Activated T-cell treated with anti-CD3 and anti-CD28 coated beads, Interleukin-2, amount 50 U/mL, for 1 hour (primary cell): ENCODE data around the gene TLCD3B.
A peak's percentile ranks its signal among the peaks of the same experiment; 100 is the strongest.

Experiments used
- DNase-seq: peaks from one replicate; pipeline ENCODE4 v3.0.0-alpha.2; 2020

The TLCD3B gene, protein sequence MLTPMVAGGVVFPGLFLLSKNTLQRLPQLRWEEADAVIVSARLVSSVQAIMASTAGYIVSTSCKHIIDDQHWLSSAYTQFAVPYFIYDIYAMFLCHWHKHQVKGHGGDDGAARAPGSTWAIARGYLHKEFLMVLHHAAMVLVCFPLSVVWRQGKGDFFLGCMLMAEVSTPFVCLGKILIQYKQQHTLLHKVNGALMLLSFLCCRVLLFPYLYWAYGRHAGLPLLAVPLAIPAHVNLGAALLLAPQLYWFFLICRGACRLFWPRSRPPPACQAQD

DNA sequence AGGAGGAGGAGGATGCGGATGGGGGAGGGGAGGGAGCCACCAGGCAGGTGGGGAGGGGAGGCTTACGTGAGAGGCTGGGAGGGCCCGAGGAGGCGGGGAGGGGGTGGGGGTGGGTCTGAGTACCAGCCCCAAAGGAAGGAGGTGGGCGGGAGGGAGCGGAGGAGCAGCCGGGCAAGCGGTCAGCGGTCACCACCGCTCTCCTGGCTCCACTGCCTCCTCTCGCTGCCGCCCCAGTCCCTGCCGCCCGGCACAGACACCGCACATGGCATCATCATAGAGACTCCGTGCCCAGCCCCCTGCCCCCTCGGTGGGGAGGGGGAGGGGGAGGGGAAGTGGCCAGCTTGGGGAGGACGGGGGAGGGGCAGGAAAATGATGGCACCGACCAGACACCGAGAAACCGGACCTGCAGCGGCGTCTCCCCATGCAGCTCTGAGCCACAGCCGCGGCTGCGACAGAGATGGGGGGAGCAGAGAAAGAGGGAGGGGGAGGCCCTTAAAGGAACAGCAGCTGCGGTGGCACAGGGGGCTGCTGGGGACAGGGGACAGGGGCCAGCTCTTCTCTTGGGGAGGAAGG, at the start of gene TLCD3B:
Gene TLCD3B (minus strand): TSS at position 431 of the 573 bp plus-strand sequence. CDS start 744 bp downstream, outside the sequence.
- no peak for DNase-seq

DNA sequence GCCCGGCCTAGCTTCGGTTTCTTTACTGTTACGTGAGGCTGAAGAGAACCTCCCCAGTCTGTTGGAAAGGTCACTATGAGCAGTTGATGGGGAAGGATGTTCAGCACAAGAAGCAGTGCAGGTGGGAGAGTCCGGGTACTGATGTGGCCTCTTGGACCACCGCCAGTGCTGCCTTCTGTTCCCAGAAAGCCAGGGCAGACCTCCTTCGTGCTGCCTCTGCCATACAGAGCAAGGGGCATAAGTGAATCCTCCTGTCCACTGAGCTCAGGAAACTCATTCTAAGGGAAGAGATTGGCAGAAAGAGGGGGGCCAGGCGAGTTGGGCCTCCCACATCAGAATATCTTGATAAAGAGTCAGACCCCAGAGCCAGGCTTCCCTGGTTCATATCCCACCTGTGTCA, 48.4 kb upstream of the TLCD3B start:
- DNase-seq, result no peak

DNA sequence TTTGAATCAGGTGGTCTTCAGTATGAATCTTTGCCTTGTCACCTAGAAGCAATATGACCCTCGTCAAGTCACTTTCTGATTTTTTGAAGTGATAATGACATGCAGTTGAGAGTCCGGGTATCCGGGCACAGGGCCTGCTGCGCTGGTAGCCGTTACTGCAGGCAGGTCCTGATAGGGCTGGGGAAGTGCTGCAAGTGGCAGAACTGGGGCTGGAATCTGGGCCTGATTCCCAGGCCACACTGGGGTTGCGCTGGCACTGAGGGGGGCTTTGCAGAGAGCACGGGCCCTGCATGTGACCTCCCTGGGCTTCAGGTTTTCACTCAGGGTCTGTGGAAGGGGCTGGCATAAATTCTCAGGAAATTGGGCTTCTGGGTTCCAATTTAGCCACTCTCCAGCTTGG, 47.7 kb upstream of the TLCD3B start:
- DNase-seq, result no peak

DNA sequence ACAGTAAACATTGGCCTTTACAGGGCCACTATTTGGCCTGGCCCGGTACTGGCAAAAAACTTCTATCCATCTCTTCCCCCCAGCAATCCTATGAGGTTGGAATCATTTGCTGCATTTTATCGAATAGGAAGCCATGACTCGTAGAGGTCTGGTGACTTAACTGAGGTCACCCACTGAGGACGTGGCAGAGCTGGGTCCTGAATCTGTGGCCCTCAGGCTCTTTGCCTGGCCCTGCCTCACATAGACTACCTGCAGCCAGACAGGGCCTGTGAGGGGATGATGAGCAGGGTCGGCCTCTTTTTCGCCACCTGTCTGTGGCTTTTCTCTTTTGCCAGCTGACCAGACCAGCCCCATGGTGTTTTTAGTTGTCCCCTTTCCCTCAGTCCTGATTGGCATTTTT, 46.6 kb upstream of the TLCD3B start:
- no peak for DNase-seq

DNA sequence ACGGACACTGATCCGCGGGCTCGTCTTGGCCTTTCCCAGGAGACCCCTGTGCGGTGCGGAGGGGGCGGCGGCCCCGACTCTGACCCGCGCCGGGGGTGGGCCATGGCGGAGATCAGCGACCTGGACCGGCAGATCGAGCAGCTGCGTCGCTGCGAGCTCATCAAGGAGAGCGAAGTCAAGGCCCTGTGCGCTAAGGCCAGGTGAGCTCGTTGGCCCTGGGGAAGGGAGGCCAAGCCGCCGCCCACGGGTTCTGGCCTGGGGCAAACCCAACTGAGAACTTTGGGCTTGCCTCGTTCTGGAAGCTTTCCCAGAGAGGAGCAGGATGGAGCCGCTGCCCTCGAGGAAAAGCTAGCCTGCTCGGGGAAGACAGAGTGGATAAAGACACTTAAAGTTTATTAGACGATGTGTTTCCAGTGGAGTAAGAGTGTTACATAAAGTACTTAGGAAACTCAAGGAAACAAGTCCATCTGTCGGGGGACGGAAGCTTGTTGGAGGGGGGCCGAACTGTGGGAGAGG, 45.3 kb upstream of the TLCD3B start:
- no peak for DNase-seq

DNA sequence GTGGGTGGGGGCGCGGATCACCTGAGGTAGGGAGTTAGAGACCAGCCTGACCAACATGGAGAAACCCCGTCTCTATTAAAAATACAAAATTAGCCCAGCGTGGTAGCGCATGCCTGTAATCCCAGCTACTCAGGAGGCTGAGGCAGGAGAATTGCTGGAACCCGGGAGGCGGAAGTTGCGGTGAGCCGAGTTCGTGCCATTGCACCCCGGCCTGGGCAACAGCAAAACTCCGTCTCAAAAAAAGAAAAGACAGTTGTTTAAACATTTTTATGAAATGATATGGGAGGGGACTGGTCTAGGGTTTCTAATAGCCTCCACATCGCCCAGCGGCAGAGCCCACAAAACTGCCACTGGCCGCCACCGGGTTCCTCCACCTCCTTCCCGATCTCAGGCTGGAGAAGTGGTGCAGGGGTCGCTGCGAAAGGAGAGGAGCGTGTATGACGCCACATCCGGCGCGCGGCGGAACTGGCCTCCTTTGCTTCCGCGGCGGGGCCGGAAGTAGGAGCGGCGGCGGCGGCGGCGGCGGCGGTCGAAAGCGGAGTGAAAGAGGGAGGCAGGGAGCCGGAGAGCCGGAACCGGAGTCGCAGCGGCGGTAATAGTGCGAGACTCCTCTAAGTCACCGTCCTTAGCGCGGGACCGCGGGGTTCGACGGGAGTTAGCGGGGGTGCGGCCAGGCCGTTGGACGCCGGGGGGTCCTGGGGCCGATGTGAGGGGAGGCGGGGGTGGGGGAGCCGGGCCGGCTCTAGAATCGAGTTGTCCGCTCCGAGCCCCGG, 44.6 kb upstream of the TLCD3B start, which contains the start of gene PPP4C:
Gene PPP4C (plus strand): TSS at position 492 of the 773 bp plus-strand sequence. CDS start 384 bp downstream, outside the sequence.
- DNase-seq, result peak; percentile 89

DNA sequence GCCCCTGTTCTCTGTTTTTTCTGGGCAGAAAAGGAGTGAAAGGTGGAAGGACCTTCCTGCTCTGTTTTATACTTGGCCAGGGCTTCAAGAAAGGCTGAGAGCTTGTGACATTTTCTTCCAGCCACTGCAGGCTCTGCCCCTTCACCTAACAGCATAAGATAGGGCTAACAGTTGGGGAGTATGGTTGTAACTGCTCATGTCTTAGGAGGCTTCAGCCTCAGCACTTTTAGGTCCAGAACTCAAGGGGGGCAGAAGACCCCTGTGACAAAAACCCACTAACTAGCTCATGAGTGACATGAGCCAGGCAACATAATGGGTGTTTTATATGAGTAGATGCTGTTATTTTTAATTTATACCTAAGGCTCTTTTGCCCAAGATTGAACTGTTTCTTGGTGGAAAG, 39.4 kb upstream of the TLCD3B start:
- no peak for DNase-seq

DNA sequence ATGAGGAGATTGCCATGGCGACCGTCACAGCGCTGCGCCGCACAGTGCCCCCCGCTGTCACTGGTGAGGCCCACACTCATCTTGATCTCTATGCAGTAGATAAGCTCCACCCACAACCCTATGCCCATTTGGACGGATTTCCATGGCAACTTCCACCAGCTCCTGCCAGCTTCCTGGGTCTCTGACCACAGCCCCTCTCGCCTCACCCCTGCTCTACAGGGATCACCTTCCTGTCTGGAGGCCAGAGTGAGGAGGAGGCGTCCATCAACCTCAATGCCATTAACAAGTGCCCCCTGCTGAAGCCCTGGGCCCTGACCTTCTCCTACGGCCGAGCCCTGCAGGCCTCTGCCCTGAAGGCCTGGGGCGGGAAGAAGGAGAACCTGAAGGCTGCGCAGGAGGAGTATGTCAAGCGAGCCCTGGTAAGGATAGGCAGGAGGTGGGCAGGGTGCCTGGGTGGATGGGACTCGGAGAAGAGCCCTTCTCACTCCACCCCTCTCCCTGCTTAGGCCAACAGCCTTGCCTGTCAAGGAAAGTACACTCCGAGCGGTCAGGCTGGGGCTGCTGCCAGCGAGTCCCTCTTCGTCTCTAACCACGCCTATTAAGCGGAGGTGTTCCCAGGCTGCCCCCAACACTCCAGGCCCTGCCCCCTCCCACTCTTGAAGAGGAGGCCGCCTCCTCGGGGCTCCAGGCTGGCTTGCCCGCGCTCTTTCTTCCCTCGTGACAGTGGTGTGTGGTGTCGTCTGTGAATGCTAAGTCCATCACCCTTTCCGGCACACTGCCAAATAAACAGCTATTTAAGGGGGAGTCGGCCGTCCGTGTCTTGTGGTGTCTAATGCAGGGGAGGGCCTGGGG, 38.8 kb upstream of the TLCD3B start:
- DNase-seq, result no peak

DNA sequence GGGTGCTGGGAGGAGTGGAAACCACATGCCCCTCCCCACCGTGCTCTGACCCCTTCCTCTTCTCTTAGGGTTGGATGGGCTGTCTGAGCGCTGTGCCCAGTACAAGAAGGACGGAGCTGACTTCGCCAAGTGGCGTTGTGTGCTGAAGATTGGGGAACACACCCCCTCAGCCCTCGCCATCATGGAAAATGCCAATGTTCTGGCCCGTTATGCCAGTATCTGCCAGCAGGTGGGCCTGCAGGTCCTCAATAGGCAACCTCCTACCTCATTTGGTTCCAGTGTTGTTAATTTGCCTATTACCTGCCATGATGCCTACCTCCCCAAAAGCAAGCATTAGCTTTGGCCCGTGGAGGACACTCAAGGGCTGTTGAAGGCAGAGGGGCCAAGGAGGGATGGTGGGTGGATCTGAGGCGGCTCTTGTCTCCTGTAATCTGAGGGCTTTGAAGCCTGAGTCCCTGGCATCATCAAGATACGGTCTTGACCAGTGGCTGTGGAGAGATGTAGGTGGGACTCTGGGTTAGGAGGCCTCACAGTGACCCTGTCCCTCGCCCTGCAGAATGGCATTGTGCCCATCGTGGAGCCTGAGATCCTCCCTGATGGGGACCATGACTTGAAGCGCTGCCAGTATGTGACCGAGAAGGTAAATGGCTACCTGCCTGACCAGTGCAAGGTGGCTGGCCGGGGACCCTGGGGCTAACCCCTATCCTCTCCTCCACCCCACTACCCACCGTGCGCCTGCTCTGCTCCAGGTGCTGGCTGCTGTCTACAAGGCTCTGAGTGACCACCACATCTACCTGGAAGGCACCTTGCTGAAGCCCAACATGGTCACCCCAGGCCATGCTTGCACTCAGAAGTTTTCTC, 37.9 kb upstream of the TLCD3B start:
- DNase-seq, result peak; percentile 74

DNA sequence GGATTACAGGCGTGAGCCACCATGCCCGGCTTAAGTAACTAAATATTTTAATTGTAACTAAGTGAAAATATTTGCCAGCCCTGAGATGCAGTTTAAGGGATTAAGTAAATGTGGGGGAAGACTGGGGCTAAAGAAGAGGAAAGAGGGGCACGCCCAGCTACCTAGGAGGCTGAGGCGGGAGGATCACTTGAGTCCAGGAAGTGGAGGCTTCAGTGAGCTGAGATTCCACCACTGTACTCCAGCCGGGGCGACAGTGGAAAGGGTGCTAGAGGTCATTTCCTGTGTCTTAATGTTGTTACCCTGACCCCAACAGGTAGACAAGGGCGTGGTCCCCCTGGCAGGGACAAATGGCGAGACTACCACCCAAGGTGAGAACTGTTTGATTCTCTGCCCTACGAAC, 37.3 kb upstream of the TLCD3B start:
- no peak for DNase-seq

DNA sequence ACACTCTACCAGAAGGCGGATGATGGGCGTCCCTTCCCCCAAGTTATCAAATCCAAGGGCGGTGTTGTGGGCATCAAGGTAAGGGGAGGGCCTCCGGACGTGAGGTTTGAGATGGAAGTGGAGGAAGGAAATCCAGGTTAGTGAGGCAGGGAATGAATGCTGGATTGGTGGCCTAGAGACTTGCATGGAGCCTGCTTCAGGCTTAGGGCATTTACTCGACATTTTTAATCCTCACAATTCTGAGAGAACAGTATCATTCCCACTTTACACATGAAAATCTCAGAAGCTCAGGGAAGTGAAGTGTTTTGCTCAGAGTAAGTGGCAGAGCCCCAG, 36.5 kb upstream of the TLCD3B start:
- no peak for DNase-seq

DNA sequence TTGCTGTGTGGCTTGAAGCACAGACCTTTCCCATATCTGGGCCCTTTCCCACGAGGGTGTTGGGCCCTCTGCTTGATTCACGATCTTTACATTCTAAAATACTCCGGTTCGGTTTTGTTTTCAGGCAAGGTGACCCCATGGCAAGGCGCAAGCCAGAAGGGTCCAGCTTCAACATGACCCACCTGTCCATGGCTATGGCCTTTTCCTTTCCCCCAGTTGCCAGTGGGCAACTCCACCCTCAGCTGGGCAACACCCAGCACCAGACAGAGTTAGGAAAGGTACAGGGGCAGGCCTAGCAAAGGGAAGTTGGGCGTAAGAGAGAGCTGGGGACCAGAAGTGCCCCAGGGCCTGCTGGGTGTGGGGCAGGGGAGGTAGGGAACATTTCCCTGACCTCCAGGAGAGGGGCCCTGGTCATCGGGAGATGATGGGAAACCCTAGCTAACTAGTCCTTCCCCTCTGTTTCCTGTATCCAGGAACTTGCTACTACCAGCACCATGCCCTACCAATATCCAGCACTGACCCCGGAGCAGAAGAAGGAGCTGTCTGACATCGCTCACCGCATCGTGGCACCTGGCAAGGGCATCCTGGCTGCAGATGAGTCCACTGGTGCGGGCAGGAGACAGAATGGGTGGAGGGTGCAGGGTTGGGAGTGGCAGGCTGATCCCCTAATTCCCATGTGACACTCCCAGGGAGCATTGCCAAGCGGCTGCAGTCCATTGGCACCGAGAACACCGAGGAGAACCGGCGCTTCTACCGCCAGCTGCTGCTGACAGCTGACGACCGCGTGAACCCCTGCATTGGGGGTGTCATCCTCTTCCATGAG, 35.9 kb upstream of the TLCD3B start:
- DNase-seq, result no peak

DNA sequence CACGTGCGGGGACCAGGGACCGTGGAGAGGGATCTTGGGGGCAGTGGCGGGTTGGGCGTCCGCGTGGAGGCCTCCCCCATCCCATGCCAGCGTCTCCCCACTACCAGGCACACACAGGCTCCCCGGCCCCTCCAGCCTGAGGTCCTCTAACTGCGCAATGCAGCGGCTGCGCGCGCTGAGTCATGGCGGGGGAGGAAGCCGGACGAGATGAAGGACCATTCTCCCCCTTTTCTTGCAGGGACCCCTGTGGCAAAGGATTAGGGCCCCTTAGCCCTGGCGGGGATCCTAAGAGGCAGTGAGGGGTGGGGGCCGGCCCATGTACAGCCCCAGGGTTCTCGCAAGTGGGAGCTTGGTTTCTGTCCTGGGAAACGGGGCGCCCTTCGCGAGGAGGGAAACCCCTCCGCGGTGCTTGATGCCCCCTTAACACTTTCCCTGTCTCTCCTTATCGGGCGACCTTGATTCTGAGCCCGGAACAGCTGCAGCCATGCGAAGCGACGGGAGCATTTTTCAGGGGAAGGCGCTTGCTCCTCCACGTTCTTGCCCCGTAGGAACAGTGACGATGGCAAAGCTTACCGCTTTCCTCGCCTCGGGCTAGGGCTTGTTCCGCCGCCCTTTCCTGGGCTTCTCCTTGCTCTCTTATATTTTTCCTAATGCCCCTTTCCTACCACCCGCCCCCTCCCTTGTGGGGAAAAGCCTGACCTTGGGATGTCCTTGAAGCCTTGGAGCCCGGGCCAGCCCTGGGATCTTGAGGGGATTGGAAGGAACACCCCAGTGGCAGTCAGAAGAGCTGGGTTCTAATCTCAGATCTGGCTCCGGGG, 35.1 kb upstream of the TLCD3B start:
- DNase-seq, result no peak

DNA sequence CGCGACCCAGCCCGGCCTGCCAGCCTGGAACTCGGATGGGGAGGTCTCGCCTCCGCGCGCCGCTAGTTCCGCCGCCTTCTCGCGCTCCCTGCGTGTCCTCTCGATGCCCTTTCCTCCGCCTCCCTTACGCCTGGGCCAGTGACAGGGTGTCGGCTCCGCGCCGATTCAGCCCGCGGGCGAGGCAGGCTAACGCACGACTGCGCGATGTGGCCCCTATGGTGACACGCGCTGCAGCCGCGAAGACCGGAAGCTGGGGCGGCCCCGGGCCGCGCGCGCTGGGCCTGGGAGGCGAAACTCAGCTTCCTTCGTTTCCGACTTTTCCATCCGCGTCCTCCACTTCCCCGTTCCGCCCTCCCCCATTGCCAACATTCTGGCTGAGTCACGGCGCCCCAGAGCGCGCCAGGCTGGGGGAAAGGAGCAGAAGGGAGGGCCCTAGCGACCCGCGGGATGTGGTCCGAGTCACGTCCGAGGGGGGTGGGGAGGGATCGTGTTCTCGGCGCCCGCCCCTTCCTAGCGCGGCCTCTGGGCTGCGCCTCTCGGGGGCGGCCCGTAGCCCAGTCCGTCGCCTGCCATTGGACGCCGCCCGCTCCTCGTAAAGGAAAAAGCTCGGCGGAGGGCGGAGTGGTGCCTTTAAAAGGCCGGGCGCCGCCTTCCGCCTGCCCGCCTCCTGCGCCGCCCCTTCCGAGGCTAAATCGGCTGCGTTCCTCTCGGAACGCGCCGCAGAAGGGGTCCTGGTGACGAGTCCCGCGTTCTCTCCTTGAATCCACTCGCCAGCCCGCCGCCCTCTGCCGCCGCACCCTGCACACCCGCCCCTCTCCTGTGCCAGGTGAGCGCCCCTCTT, 34.3 kb upstream of the TLCD3B start, which contains the start of gene ALDOA:
Gene ALDOA (plus strand): TSS at position 659 of the 841 bp plus-strand sequence. CDS start 1,138 bp downstream, outside the sequence.
- DNase-seq, result peak; percentile 92

DNA sequence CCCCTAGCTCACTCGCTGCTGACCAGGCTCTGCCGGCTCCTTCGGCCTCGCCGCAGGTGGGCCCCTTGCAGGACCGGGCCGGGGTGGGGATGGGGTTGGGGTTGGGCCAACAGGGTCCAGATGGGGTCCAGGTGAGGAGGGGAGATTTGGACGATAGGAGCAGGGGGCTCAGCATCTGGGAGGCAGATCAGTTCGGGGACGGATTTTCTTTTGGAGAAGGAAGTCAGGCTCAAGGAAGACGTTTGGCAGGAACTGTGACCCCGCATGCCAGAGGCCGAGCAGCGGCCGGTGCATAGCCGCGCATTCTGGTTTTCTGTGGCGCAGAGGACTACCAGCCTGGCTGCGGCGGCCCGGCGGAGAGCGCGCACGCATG, 33.6 kb upstream of the TLCD3B start:
- no peak for DNase-seq

DNA sequence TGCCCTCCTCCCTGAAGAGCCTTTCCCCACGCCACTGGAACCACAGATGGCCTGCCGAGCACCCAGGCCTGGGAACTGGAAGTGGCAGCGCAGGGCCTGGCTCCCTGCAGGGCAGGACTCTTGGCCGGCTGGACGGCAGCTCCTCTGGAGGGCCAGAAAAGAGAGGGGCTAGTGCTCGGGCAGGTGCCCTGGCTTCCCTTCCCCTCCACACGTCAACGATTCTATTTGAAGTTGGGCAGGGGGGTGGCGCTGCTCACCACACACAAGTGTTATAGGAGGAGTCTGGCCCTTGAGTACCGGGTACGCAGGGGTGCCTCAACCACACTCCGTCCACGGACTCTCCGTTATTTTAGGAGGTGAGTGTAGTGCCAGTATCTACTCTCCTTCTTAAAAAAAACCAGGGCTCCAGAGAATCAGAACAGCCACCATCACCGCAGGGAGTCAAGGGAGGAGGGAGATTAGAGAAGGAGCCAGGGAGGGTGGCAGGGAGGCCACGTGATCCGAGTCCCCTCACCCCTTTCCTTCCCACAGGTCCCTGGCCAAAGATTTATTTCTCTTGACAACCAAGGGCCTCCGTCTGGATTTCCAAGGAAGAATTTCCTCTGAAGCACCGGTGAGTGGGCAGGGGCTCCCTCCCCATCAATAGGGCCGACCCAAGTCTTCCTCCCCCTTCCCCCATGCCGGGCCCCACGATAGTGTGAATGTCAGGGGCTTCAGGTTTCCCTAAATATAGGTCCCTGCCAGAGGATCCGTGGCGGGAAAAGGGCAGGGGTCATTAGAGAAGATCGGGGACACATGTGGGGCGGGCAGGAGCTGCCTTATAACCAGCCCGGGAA, 33.0 kb upstream of the TLCD3B start:
- peak; percentile 69 for DNase-seq

DNA sequence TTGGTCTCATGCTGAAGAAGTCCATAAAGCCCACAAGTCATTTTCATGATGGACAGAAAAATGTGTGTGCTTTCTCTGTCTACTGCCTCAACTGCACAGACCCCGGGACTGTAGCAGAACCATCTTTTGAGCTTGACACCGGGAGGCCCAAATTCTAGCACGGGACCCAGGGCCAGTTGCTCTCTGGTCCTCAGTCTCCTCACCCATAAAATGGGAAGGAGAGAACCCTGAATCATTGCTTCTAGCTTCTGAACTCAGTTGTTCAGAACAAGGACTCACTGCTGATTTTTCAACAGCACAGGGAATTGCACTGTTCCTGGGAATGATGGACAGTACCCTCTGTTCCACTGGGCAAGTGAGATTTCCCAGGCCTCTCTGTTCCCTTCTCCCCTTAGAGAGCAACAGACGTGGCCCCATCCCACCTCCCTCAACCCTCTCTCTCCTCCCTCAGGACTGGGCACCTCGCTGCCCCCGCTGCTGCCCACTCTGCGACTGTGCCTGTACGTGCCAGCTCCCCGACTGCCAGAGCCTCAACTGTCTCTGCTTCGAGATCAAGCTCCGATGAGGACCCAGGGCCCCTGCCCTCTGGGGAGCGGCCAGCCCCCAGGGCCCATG, 32.3 kb upstream of the TLCD3B start:
- no peak for DNase-seq
